Testis (tissue), 3 donors: ENCODE data around the gene TRIO. TPM values are rescaled to one million over a fixed set of nuclear protein-coding genes. Genes with fewer than 3 reads are reported as not detected.
A peak's percentile ranks its signal among the peaks of the same experiment; 100 is the strongest.

Source experiments
- DNase-seq: peaks from one replicate; pipeline ENCODE4 v3.0.0-alpha.2; 2019
- H3K27ac ChIP-seq, 2 donors: fragments of 200-600 bp; sonication (generic); one replicate each; pipeline ENCODE4 v1.5.1; 2019
- H3K27me3 ChIP-seq: fragments of 200-600 bp; sonication (generic); one replicate; pipeline ENCODE4 v1.5.1; 2019
- H3K36me3 ChIP-seq: fragments of 200-600 bp; sonication (generic); one replicate; pipeline ENCODE4 v1.5.1; 2017; ENCODE audit warnings: low read depth; ENCODE audit errors: missing control alignments
- H3K4me1 ChIP-seq: fragments of 200-600 bp; sonication (generic); one replicate; pipeline ENCODE4 v1.5.1; 2019
- H3K4me3 ChIP-seq, 2 donors: fragments of 200-600 bp; sonication (generic); one replicate each; pipeline ENCODE4 v1.5.1; 2017 to 2019
- H3K9me3 ChIP-seq: fragments of 200-600 bp; sonication (generic); one replicate; pipeline ENCODE4 v1.5.1; 2017
- POLR2A ChIP-seq: fragments of 450-650 bp; IDR thresholded peaks from one replicate; pipeline ENCODE4 v1.6.1; 2017; ENCODE audit warnings: antibody characterized with exemption, mild to moderate bottlenecking, moderate library complexity
- WGBS, 2 donors: methylation state at CpG; one replicate each; pipeline ENCODE4 v1.1.5; 2018; 5-methylcytosine and 5-hydroxymethylcytosine counted together
- intact Hi-C: fragments of 100-400 bp; cut with DNase I; formaldehyde crosslinking; loops from one replicate; pipeline ENCODE4 v1.15.1; 2023; ENCODE audit warnings: low total_unique reads
- polyA plus RNA-seq: library from polyadenylated mRNA; stranded (reverse); fragments of 350-450 nt; fragmentation: Illumina TruSeq; extraction: RNeasy Lipid Tissue Mini Kit (QIAGEN cat#74804); gene quantifications from one replicate; pipeline ENCODE4 v1.2.3, GENCODE V29; 2014; ENCODE audit warnings: low read depth, low replicate concordance; ENCODE audit not compliant: insufficient read depth
- total RNA-seq, 2 donors: library from RNA; depleted of rRNA; stranded (reverse); fragments of >200 nt; gene quantifications; one replicate each; pipeline ENCODE4 v1.2.3, GENCODE V29; 2016
- TF ChIP-seq, protein P1 (sequence below), 3 experiments: fragments of 450-650 bp in 2 of 3; fragments of 200-600 bp in 1 of 3; sonication (generic) in 1 of 3; IDR thresholded peaks; one replicate each; pipeline ENCODE4 v1.5.1; 2016 to 2019; ENCODE audit warnings: antibody characterized with exemption in 3 of 3, mild to moderate bottlenecking in 2 of 3, moderate library complexity in 1 of 3

TRIO gene
- total and polyA plus RNA-seq, 3 donors from 2014 or later: 47.2 to 295 (median 249) TPM

DNA sequence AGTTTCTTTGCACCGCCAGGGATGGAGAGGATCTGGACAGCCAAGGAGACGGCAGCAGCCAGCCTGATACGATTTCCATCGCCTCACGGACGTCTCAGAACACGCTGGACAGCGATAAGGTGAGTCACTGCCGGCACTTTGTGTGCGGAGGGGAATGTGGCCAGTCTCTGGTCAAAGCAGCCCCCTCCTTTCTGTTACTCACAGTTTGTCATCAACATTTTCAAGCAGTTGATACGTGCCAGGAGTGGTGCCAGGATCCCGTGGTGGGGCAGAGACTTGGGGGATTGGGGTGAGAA, 263.4 kb downstream of the TRIO start:
- no peak for TF ChIP-seq POLR2A
- TF ChIP-seq, protein P1, sequence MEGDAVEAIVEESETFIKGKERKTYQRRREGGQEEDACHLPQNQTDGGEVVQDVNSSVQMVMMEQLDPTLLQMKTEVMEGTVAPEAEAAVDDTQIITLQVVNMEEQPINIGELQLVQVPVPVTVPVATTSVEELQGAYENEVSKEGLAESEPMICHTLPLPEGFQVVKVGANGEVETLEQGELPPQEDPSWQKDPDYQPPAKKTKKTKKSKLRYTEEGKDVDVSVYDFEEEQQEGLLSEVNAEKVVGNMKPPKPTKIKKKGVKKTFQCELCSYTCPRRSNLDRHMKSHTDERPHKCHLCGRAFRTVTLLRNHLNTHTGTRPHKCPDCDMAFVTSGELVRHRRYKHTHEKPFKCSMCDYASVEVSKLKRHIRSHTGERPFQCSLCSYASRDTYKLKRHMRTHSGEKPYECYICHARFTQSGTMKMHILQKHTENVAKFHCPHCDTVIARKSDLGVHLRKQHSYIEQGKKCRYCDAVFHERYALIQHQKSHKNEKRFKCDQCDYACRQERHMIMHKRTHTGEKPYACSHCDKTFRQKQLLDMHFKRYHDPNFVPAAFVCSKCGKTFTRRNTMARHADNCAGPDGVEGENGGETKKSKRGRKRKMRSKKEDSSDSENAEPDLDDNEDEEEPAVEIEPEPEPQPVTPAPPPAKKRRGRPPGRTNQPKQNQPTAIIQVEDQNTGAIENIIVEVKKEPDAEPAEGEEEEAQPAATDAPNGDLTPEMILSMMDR (IDR thresholded peaks at IDR 0.05): no peak
- Histone ChIP-seq H3K27me3 (no peaks in the 10 kb centered on the region), H3K36me3 (no peaks in the 10 kb centered on the region), H3K4me1 (peaks cover 50% of the 10 kb centered on the region), H3K4me3 (no peak overlapping the region), H3K9me3 (no peaks in the 10 kb centered on the region), H3K27ac (peak overlapping the region; percentile 90 to 94)
- DNase-seq: peak; percentile 71
- 23 to 59% methylated on average over 10 to 12 of the region's 12 CpGs for WGBS, 2 donors
- intact Hi-C loops: no loop called here

DNA sequence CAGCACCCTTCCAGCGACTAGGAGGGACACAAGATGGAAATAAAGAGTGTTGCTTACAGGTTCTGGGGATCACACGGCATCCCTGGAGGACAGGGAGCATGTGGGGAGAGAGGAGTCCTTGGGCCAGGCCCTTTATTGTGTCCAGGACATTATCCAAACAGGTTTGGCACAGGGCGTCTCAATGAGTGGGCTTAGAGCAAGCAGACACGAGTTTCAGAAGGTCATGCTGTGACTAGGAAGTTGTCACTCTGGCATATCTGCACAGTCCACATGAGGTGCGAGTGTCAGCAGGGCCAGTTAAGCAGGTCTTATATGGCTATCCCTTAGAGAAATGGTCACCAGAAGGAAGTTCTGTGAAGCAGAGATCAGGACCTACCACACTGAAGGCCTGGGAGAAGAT, 263.9 kb downstream of the TRIO start:
- Histone ChIP-seq H3K4me3 (no peak overlapping the region), H3K9me3 (no peaks in the 10 kb centered on the region), H3K4me1 (peaks cover 50% of the 10 kb centered on the region), H3K36me3 (no peaks in the 10 kb centered on the region), H3K27me3 (no peaks in the 10 kb centered on the region), H3K27ac (peak overlapping the region; percentile 90 to 94)
- 47 to 61% methylated on average over 5 of the region's 5 CpGs for WGBS, 2 donors
- TF ChIP-seq, protein P1 (IDR thresholded peaks at IDR 0.05): no peak
- no peak for TF ChIP-seq POLR2A
- intact Hi-C loops: no loop called here
- DNase-seq: no peak

DNA sequence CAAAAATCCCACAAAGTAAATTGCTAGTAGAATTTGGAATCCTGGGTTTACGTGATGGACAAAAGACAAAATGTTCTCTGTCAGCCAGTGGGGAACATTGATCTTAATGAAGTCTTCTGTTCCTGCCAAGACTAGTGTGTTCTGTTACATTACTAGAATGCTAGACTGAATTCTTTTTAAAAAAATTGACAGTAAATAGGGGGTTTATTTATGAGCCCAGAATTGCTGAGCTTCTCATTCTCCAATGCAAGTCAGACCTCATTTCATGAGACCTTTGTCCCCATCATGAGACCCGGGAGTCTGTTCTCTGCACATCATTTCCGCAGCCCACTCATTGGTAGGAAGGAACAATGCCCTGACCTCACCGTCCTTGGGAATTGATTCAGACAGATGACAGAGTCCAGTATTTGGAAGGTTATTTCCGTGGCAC, 264.6 kb downstream of the TRIO start:
- H3K4me1 ChIP-seq: peaks cover 50% of the 10 kb centered on the region
- H3K4me3 ChIP-seq: no peak overlapping the region
- H3K27ac ChIP-seq: peak overlapping the region; percentile 90 to 94
- WGBS, 2 donors: 31 to 46% methylated on average over 5 of the region's 5 CpGs
- no peaks in the 10 kb centered on the region for H3K9me3 ChIP-seq
- intact Hi-C loops: no loop called here
- H3K27me3 ChIP-seq: no peaks in the 10 kb centered on the region
- peak; percentile 91 for DNase-seq
- H3K36me3 ChIP-seq: no peaks in the 10 kb centered on the region
- TF ChIP-seq, protein P1 (IDR thresholded peaks at IDR 0.05): no peak
- TF ChIP-seq POLR2A: no peak

DNA sequence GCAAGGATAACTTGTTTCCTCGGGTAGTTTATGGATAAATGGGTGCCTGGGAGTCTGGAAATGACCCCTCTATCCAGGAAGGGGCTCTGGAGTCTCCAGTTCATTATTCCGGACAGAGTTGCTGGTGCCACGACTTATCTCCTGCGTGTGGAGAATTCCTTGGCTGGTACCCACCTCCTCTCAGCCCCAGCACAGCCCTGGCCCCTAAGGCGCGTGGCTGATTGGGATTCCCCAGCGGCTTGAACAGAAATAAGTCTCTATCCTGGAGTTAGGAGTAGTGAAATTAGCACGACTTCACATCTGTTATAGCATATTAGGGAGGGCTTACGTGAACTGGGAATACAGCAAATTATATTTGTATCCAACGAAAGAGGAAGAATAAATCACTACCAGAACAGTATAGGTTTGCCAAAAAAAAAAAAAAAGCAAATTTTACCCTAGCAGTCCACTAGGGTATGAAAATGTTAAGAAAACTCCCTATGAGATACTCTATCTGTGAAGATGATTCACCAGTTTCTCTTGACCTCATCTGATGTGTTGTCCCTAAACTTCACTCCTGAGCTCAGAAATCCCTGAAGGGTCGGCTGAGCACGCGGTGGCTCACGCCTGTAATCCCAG, 265.9 kb downstream of the TRIO start:
- intact Hi-C loops: no loop called here
- peaks cover 50% of the 10 kb centered on the region for H3K4me1 ChIP-seq
- H3K27ac ChIP-seq: peak overlapping the region; percentile 90 to 94
- no peak for DNase-seq
- no peaks in the 10 kb centered on the region for H3K27me3 ChIP-seq
- H3K36me3 ChIP-seq: no peaks in the 10 kb centered on the region
- no peaks in the 10 kb centered on the region for H3K9me3 ChIP-seq
- WGBS, 2 donors: 61 to 68% methylated on average over 14 of the region's 14 CpGs
- H3K4me3 ChIP-seq: no peak overlapping the region
- TF ChIP-seq, protein P1 (IDR thresholded peaks at IDR 0.05): peak in 1 of 3 experiments; percentile 5
- no peak for TF ChIP-seq POLR2A

DNA sequence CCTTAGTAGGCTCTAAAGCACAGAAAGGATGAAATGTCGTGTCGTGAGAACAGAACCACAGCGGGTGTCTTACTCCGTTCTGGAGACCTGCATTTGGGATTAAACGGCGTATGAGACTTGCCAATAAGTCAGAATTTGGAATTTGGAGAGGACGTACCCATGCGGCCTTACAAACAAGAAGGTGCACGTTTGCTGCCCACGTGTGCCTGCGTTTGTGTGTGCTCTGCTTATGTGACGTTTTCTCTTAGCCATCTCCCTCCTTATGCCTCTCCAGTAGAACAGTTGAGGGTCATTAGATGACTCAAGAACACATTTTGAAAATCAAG, 266.9 kb downstream of the TRIO start:
- no peak for DNase-seq
- peaks cover 50% of the 10 kb centered on the region for H3K4me1 ChIP-seq
- intact Hi-C loops: no loop called here
- peak overlapping the region; percentile 90 to 94 for H3K27ac ChIP-seq
- H3K36me3 ChIP-seq: no peaks in the 10 kb centered on the region
- no peaks in the 10 kb centered on the region for H3K9me3 ChIP-seq
- H3K27me3 ChIP-seq: no peaks in the 10 kb centered on the region
- WGBS, 2 donors: 74 to 79% methylated on average over 12 of the region's 12 CpGs
- no peak overlapping the region for H3K4me3 ChIP-seq
- TF ChIP-seq, protein P1 (IDR thresholded peaks at IDR 0.05): no peak
- TF ChIP-seq POLR2A: no peak
